ENCODE measurements around the gene CENPA. TPM values are rescaled to one million over a fixed set of nuclear protein-coding genes. Genes with fewer than 3 reads are reported as not detected.
"Not testable (repeated sequence)": the region's sequence is repeated elsewhere in the genome, so short reads cannot be mapped to it uniquely, and the experiment has no call there.

CENPA gene
- polyA plus RNA-seq, 3 donors, result 0.18 to 1.3 (median 0.19) TPM

- 80 to 87% (median 86%) methylated on average over 3 of the region's 3 CpGs for WGBS, 3 donors
- no peak overlapping the region for H3K27ac ChIP-seq (ENCODE audit: low read depth, low read length)
Observed at GRCh38 chr2:26778507-26778906, 7.3 kb upstream of the CENPA start.

DNA sequence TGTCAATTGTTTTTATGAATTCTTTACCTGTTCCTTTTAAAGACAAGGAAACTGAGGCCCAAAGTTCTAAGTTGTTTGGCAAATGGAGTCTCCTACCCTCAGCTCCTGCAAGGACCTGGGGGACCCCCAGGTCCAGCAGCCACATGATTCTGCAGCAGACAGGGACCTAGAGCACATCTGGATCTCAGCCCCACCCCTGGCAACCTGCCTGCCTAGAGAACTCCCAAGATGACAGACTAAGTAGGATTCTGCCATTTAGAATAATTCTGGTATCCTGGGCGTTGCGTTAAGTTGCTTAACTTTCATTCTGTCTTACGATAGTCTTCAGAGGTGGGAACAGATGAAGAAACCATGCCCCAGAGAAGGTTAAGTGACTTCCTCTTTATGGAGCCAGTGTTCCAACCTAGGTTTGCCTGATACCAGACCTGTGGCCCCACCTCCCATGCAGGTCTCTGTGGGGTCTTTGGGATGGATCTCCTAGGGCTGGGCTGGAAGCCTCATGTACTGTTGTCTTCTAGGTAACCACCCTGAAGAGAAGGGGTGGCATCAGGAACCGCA is 5.6 kb upstream of the CENPA start:
- WGBS, 3 donors, result 59 to 90% (median 61%) methylated on average over 4 of the region's 4 CpGs
- H3K27ac ChIP-seq (ENCODE audit: low read depth, low read length), result no peak overlapping the region

GRCh38 chr2:26782876-26783704 is 2.8 kb upstream of the CENPA start:
- no peak overlapping the region for H3K27ac ChIP-seq (ENCODE audit: low read depth, low read length)
- WGBS, 3 donors, result 83 to 88% (median 84%) methylated on average over 12 of the region's 12 CpGs

DNA sequence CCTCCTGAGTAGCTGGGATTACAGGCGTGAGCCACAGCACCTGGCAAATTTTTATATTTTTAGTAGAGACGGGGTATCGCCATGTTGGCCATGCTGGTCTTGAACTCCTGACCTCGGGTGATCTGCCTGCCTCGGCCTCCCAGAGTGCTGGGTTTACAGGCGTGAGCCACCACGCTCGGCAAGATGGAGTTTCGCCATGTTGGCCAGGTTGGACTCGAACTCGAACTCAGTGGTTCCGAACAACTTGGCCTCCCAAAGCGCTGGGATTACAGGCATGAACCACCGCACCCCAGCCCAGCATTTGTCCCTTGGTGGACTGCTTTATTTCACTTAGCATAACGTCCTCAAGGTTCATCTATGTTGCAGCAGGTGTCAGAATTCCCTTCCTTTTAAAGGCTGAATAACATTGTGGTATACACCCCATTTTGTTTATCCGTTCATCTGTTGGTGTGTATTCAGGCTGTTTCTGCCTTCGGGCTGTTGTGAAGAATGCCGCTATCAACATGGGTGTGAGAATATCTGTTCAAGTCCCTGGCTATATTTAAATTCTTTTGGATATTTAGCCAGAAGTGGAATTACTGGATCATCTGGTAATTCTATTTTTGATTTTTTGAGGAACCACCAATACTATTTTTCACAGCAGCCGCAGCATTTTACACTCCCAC is 1.2 kb upstream of the CENPA start:
- 89 to 93% (median 93%) methylated on average over 19 of the region's 19 CpGs for WGBS, 3 donors
- no peak overlapping the region for H3K27ac ChIP-seq (ENCODE audit: low read depth, low read length)

GRCh38 chr2:26786207-26787028 is 562 bp downstream of the CENPA start:
- no peak overlapping the region for H3K27ac ChIP-seq (ENCODE audit: low read depth, low read length)
- 4 to 6% (median 5%) methylated on average over 43 to 55 of the region's 55 CpGs for WGBS, 3 donors

- WGBS, 3 donors, result 78 to 97% (median 95%) methylated on average over 3 of the region's 3 CpGs
- no peak overlapping the region for H3K27ac ChIP-seq (ENCODE audit: low read depth, low read length)
Observed at GRCh38 chr2:26792720-26793119, 6.9 kb downstream of the CENPA start.

DNA sequence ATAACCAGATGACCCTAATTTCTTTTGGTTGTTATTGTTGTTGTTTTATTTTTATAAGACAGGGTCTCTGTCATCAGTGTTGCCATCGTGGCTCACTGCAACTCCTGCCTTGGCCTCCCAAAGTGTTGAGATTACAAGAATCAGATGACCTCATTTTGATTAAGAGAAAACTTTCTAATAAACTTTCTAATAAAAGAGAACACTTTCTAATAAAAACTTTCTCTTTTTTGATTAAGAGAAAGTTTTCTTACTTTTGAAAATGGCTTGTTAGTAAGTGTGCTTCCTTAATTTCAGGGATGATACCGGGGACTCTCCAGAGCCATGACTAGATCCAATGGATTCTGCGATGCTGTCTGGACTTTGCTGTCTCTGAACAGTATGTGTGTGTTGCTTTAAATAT is 7.7 kb downstream of the CENPA start:
- no peak overlapping the region for H3K27ac ChIP-seq (ENCODE audit: low read depth, low read length)
- WGBS, 3 donors, result 94 to 97% (median 96%) methylated on average over 3 of the region's 3 CpGs

DNA sequence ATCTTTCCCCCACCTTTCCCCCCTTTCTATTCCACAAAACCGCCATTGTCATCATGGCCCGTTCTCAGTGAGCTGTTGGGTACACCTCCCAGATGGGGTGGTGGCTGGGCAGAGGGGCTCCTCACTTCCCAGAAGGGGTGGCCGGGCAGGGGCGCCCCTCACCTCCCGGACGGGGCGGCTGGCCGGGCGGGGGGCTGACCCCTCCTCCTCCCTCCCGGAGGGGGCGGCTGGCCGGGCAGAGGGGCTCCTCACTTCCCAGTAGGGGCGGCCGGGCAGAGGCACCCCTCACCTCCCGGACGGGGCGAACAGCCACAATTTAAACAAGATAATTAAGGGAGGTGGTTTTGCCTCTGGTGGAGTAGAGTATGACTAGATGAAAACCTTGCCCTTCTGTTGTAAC is 9.3 kb downstream of the CENPA start:
- not testable (repeated sequence) for H3K27ac ChIP-seq (ENCODE audit: low read depth, low read length)
- 92 to 96% (median 94%) methylated on average over 16 to 17 of the region's 17 CpGs for WGBS, 3 donors

GRCh38 chr2:26801328-26801727 is 15.5 kb downstream of the CENPA start:
- WGBS, 3 donors, result 69 to 74% (median 73%) methylated on average over 4 of the region's 4 CpGs

DNA sequence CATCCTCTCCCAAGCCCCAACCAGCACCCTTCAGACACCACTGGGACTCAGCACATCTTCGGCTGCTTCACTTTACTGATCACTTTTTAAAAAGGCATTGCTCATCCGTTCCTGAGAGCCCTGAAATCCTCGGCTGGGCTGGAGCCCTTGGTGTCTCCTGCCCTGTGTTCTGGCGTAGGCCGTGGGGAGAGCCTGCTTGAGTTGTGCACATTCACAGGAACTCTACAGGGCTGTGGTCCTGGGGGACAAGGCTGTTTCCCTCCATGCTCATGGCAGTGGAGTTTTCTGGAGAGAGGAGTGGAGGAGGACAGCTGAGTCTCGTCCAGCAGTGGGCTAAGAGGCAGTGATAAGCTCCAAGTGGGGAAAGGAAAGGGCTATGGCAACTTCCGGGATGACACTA is 15.9 kb downstream of the CENPA start:
- WGBS, 3 donors, result 92 to 95% (median 93%) methylated on average over 7 of the region's 7 CpGs
- H3K27ac ChIP-seq (ENCODE audit: low read depth, low read length), result no peak overlapping the region

More at GRCh38 chr2:26801328-26801727, 15.5 kb downstream of the CENPA start:
- no peak overlapping the region for H3K27ac ChIP-seq (ENCODE audit: low read depth, low read length)

DNA sequence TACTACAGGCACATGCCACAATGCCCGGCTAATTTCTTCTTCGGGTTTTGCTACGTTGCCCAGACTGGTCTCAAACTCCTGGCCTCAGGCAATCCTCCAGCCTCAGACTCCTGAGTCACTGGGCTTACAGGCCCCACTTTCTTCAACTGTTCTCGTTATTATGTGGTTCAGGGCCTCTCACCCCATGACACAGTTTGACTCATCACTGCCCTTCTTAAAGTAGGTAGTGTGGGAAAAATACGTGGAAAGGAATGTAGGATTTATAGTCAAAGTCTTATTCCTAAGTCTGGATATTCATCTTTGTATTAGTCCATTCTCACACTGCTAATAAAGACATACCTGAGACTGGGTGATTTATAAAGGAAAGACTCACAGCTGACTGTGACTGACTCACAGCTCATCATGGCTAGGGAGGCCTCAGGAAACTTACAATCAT is 19.4 kb downstream of the CENPA start:
- WGBS, 3 donors, result 67 to 84% (median 80%) methylated on average over 5 of the region's 5 CpGs
- H3K27ac ChIP-seq (ENCODE audit: low read depth, low read length), result no peak overlapping the region

DNA sequence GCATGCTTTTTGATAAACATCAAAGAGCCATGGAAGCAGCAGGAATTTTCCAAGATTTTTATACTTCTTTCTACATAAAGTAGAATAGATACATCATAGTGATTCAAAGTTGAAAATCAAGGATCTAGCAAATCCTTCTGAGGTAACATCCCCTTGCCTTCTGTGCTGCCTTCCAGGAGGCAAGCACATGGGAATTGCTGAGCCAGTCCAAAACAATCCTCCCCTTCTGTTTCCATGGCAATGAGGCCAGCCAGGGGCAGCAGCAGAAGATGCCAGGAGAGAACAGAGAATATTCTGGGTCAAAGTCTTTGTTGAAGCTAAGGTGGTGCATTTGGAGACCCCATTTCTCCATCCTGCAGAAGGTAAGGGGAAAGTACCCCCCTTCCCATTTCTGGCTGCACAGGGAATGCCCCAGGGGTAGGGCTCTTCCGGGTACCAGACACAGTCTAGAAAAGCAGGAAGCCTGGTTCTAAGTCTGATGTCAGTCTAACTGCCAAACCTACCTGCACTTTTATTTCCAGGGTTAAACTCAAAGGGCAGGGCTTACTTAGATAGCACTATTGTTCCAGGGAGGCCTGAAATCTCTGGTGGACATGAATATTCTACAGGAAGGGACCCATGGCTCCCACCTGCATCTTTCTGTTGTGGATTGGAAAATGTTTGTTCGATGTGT is 22.1 kb downstream of the CENPA start:
- no peak overlapping the region for H3K27ac ChIP-seq (ENCODE audit: low read depth, low read length)
- WGBS, 3 donors, result 48 to 58% (median 57%) methylated on average over 2 of the region's 2 CpGs

DNA sequence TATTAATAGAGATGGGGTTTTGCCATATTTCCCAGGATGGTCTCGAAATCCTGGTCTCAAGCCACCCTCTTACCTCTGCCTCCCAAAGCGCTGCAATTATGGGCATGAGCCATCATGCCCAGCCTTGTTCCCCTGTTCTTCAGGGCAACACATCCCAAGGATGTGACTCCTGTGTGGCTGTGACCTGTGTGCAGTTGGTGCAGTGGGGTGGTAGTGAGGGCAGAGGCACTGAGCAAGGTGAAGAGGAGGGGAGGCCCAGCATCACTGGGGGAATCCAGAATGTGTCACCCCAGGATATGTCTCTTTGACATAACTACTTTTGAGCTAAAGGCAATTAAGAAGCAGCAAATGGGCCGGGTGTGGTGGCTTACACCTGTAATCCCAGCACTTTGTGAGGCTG is 23.4 kb downstream of the CENPA start:
- 85 to 94% (median 86%) methylated on average over 3 of the region's 3 CpGs for WGBS, 3 donors
- H3K27ac ChIP-seq (ENCODE audit: low read depth, low read length), result no peak overlapping the region

GRCh38 chr2:26809876-26810577 is 24.2 kb downstream of the CENPA start:
- no peak overlapping the region for H3K27ac ChIP-seq (ENCODE audit: low read depth, low read length)
- WGBS, 3 donors, result 37 to 60% (median 49%) methylated on average over 6 of the region's 6 CpGs

DNA sequence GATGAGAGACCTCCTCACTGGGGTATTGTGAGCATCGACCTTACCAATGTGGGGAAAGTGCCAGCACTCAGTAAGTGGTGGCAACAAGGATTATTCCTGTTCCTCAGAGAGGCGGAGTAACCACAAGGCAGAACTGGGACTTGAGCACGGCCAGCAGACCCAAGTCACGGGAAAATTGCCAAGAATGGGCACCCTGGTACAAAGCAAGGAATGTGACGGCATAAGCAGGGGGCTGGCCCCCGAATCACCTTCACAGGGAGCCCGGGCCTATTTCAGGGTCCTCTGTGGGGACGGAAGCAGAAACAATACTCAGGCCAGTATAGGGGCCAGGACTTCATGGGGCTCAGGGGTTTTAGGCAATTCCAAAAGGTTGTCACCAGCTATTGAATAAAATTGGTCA is 25.4 kb downstream of the CENPA start:
- 62 to 81% (median 80%) methylated on average over 8 of the region's 8 CpGs for WGBS, 3 donors
- H3K27ac ChIP-seq (ENCODE audit: low read depth, low read length), result no peak overlapping the region

GRCh38 chr2:26811791-26812694 is 26.2 kb downstream of the CENPA start:
- no peak overlapping the region for H3K27ac ChIP-seq (ENCODE audit: low read depth, low read length)
- 70 to 81% (median 77%) methylated on average over 14 of the region's 14 CpGs for WGBS, 3 donors

DNA sequence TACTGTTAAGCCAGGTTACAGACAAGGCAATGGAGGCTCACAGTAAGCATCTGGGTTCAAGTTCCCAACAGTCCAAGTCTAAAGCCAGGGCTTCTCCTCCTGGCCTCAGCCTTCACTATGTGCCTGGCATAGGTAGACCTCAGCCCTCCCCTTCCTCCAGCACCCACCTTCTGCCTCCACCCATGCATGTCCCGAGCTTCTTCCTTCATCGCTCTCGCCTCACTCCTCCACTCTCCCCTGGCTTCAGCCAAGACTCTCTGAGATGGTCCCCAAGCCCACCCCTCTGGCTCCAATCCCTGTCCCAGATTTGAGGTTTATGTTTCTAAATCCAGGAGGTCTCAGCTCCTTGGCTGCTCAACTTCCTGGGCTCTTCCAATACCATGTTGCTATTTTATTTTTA is 26.9 kb downstream of the CENPA start:
- WGBS, 3 donors, result 92 to 95% (median 93%) methylated on average over 3 of the region's 3 CpGs
- H3K27ac ChIP-seq (ENCODE audit: low read depth, low read length), result no peak overlapping the region
